Keratinocyte (primary cell): ENCODE data around the gene DCN.

Experiments
- EZH2 ChIP-seq: IDR thresholded peaks from one replicate; pipeline ENCODE4 v1.6.1; 2012; ENCODE audit warnings: inconsistent platforms, mild to moderate bottlenecking, low read length, moderate library complexity
- TF ChIP-seq, protein P1 (sequence below), 3 experiments: IDR thresholded peaks in 1 of 3; conservative IDR thresholded peaks in 1 of 3; optimal IDR thresholded peaks in 1 of 3; 2 replicates in 2 of 3; 3 replicates in 1 of 3; pipeline versions ENCODE3 to v1.5.1; 2011; ENCODE audit warnings: low read length in 3 of 3, mild to moderate bottlenecking in 3 of 3, moderate library complexity in 2 of 3, control low read depth in 1 of 3, inconsistent platforms in 1 of 3; ENCODE audit not compliant: insufficient read depth in 2 of 3; ENCODE audit errors: extremely low read depth in 1 of 3

DNA sequence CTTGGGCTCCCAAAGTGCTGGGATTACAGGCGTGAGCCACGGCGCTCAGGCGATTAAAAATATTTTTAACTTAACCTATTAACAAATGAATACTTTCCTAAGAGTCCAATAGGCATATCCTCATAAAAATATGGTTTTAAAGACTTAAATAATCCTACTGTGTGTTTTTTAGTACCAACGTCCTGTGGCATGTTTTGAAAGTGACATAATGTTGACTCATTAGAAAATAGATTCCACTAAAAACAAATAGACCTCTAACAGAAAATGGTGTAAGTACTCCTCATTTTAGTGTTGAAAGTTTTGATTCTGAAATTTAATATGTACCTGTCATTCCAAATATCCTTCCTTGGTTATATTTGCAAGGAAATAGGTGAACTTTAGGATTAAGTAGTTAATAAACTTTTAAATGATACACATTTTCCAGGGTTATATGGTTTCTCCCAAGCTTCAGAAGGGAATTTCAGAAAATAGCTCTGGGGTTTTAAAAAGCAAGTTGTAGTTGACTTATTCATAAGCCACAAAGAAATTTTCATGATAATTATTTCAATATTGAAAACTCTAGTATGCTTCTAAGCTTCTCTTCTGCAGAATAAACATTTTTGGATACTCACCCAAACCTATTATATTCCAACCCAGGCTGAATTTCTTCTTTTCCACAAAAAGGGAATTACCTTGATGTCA lies 59.2 kb downstream of the DCN start:
- TF ChIP-seq, protein P1, sequence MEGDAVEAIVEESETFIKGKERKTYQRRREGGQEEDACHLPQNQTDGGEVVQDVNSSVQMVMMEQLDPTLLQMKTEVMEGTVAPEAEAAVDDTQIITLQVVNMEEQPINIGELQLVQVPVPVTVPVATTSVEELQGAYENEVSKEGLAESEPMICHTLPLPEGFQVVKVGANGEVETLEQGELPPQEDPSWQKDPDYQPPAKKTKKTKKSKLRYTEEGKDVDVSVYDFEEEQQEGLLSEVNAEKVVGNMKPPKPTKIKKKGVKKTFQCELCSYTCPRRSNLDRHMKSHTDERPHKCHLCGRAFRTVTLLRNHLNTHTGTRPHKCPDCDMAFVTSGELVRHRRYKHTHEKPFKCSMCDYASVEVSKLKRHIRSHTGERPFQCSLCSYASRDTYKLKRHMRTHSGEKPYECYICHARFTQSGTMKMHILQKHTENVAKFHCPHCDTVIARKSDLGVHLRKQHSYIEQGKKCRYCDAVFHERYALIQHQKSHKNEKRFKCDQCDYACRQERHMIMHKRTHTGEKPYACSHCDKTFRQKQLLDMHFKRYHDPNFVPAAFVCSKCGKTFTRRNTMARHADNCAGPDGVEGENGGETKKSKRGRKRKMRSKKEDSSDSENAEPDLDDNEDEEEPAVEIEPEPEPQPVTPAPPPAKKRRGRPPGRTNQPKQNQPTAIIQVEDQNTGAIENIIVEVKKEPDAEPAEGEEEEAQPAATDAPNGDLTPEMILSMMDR (optimal IDR thresholded peaks at IDR 0.05 in 1 of 3, IDR thresholded peaks at IDR 0.05 in 1 of 3, conservative IDR thresholded peaks at IDR 0.05 in 1 of 3; ENCODE audit: extremely low read depth in 1 of 3, insufficient read depth in 2 of 3, low read length in 3 of 3), result no peak
- no peak for TF ChIP-seq EZH2
